ENCODE measurements around the gene ANGEL1.
A peak's percentile ranks its signal among the peaks of the same experiment; 100 is the strongest.

ANGEL1 gene

GRCh38 chr14:76770521-76771436, 41.9 kb downstream of the ANGEL1 start:
- TF ChIP-seq CTCF (IDR thresholded peaks at IDR 0.05; ENCODE audit: insufficient read depth, low read length, poor library complexity, severe bottlenecking) = no peak
- no peaks in the 10 kb centered on the region for H3K27me3 ChIP-seq (replicated peaks; ENCODE audit: control insufficient read depth, insufficient read depth, low read length)
- no peaks in the 10 kb centered on the region for H3K36me3 ChIP-seq (ENCODE audit: control insufficient read depth, insufficient read depth, low read length)
- DNase-seq (ENCODE audit: extremely low read depth, insufficient read length) = no peak
- H3K4me3 ChIP-seq (replicated peaks; ENCODE audit: low read depth, low read length) = no peak overlapping the region

- no peak for TF ChIP-seq CTCF (IDR thresholded peaks at IDR 0.05; ENCODE audit: insufficient read depth, low read length, poor library complexity, severe bottlenecking)
- H3K27me3 ChIP-seq (replicated peaks; ENCODE audit: control insufficient read depth, insufficient read depth, low read length) = no peaks in the 10 kb centered on the region
- H3K36me3 ChIP-seq (ENCODE audit: control insufficient read depth, insufficient read depth, low read length) = no peaks in the 10 kb centered on the region
- H3K4me3 ChIP-seq (replicated peaks; ENCODE audit: low read depth, low read length) = no peak overlapping the region
- no peak for DNase-seq (ENCODE audit: extremely low read depth, insufficient read length)
These were observed 42.9 kb downstream of the ANGEL1 start for GRCh38 chr14:76769636-76770292.

- DNase-seq (ENCODE audit: extremely low read depth, insufficient read length) = no peak
- TF ChIP-seq CTCF (IDR thresholded peaks at IDR 0.05; ENCODE audit: insufficient read depth, low read length, poor library complexity, severe bottlenecking) = no peak
- H3K36me3 ChIP-seq (ENCODE audit: control insufficient read depth, insufficient read depth, low read length) = no peaks in the 10 kb centered on the region
- no peaks in the 10 kb centered on the region for H3K27me3 ChIP-seq (replicated peaks; ENCODE audit: control insufficient read depth, insufficient read depth, low read length)
- H3K4me3 ChIP-seq (replicated peaks; ENCODE audit: low read depth, low read length) = no peak overlapping the region
These were observed 43.8 kb downstream of the ANGEL1 start for GRCh38 chr14:76768671-76769500.

- peak; percentile 67 for DNase-seq (ENCODE audit: extremely low read depth, insufficient read length)
- TF ChIP-seq CTCF (IDR thresholded peaks at IDR 0.05; ENCODE audit: insufficient read depth, low read length, poor library complexity, severe bottlenecking) = no peak
- no peaks in the 10 kb centered on the region for H3K27me3 ChIP-seq (replicated peaks; ENCODE audit: control insufficient read depth, insufficient read depth, low read length)
- H3K36me3 ChIP-seq (ENCODE audit: control insufficient read depth, insufficient read depth, low read length) = no peaks in the 10 kb centered on the region
- no peak overlapping the region for H3K4me3 ChIP-seq (replicated peaks; ENCODE audit: low read depth, low read length)
These were observed 44.7 kb downstream of the ANGEL1 start for GRCh38 chr14:76767681-76768656.

GRCh38 chr14:76765461-76765931, 47.2 kb downstream of the ANGEL1 start:
- no peak for DNase-seq (ENCODE audit: extremely low read depth, insufficient read length)
- TF ChIP-seq CTCF (IDR thresholded peaks at IDR 0.05; ENCODE audit: insufficient read depth, low read length, poor library complexity, severe bottlenecking) = no peak
- Histone ChIP-seq H3K36me3 (ENCODE audit: control insufficient read depth, insufficient read depth, low read length) (no peaks in the 10 kb centered on the region), H3K4me3 (replicated peaks; ENCODE audit: low read depth, low read length) (no peak overlapping the region), H3K27me3 (replicated peaks; ENCODE audit: control insufficient read depth, insufficient read depth, low read length) (no peaks in the 10 kb centered on the region)
